Gastroesophageal sphincter (tissue), 4 donors: ENCODE measurements around the gene MINDY4. TPM values are rescaled to one million over a fixed set of nuclear protein-coding genes. Genes with fewer than 3 reads are reported as not detected.

ENCODE experiments used
- ATAC-seq: fragments of 150-250 bp; one replicate; pipeline ENCODE4 v1.9.1; 2016; ENCODE audit warnings: mild to moderate bottlenecking, moderate library complexity
- H3K27ac ChIP-seq, 4 donors: fragments of 200-600 bp; sonication (generic) in 3 of 4; 1 replicate in 3 of 4; 2 replicates in 1 of 4; pipeline ENCODE4 v1.5.1; 2016 to 2019
- H3K27me3 ChIP-seq: fragments of 200-600 bp; sonication (generic); one replicate; pipeline ENCODE4 v1.5.1; 2019
- H3K36me3 ChIP-seq, 2 donors: fragments of 200-600 bp; sonication (generic); one replicate each; pipeline ENCODE4 v1.5.1; 2019; ENCODE audit warnings: control low read depth in 1 of 2
- H3K4me1 ChIP-seq, 3 donors: fragments of 200-600 bp; sonication (generic); 1 replicate in 2 of 3; 2 replicates in 1 of 3; pipeline ENCODE4 v1.5.1; 2016 to 2019; ENCODE audit warnings: control low read depth in 2 of 3
- H3K4me3 ChIP-seq, 2 donors: fragments of 200-600 bp; sonication (generic); one replicate each; pipeline ENCODE4 v1.5.1; 2019; ENCODE audit warnings: mild to moderate bottlenecking in 1 of 2, moderate library complexity in 1 of 2
- H3K9me3 ChIP-seq, 3 donors: fragments of 200-600 bp; sonication (generic); one replicate each; pipeline ENCODE4 v1.5.1; 2017 to 2019; ENCODE audit warnings: control low read depth in 2 of 3
- EP300 ChIP-seq: sonication (generic); formaldehyde crosslinking; IDR thresholded peaks from one replicate; pipeline ENCODE4 v1.6.1; 2017; ENCODE audit warnings: antibody characterized with exemption, mild to moderate bottlenecking
- POLR2A ChIP-seq, 2 donors: fragments of 450-650 bp; IDR thresholded peaks; one replicate each; pipeline ENCODE4 v1.6.1; 2017; ENCODE audit warnings: antibody characterized with exemption in 2 of 2, mild to moderate bottlenecking in 2 of 2, moderate library complexity in 1 of 2
- POLR2AphosphoS5 ChIP-seq: sonication (generic); formaldehyde crosslinking; IDR thresholded peaks from one replicate; pipeline ENCODE4 v1.6.1; 2017; ENCODE audit warnings: antibody characterized with exemption
- WGBS, 2 donors: methylation state at CpG; one replicate each; pipeline ENCODE4 v1.1.5; 2018; ENCODE audit warnings: low coverage in 1 of 2; 5-methylcytosine and 5-hydroxymethylcytosine counted together
- total RNA-seq, 4 donors: library from RNA; depleted of rRNA; stranded (reverse); fragments of >200 nt; gene quantifications; one replicate each; pipeline ENCODE4 v1.1.0, GENCODE V29; 2016
- TF ChIP-seq, protein P1 (sequence below), 4 experiments: fragments of 200-600 bp in 2 of 4; fragments of 450-650 bp in 2 of 4; sonication (generic) in 1 of 4; IDR thresholded peaks; one replicate each; pipeline ENCODE4 v1.5.1; 2017 to 2019; ENCODE audit warnings: antibody characterized with exemption in 4 of 4, mild to moderate bottlenecking in 2 of 4, moderate library complexity in 2 of 4

The MINDY4 gene
- total RNA-seq, 4 donors from 2014 or later: 5.6 to 31.8 (median 20.4) TPM

DNA sequence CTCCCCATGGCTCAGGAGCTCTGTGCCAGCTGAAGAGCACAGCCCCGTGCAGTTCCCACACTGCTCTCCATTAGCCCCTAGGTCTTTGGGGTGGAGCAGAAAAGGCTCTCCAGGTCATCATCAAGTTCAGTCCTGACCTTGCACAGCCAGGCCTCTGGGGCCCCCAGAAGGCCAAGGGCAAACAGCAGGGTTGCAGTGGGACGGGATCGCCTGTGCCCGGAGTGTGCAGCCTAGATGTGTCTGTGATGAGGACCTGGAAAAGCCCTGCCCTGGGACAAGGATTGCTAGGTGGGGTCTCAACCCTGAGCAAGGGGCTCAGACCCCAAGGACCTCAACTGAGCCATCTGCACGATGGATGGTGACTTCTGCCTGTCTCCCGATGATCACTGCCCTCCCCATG lies 18.7 kb upstream of the MINDY4 start:
- H3K9me3 ChIP-seq: no peaks in the 10 kb centered on the region
- H3K4me1 ChIP-seq: peaks cover 7 to 74% (median 38%) of the 10 kb centered on the region in 3 donors
- no CpG with 5 or more reads among the region's 6 CpGs for WGBS, 2 donors
- ATAC-seq: no peak
- H3K27me3 ChIP-seq: no peaks in the 10 kb centered on the region
- peaks cover 0 to 15% of the 10 kb centered on the region in 2 donors for H3K36me3 ChIP-seq
- no peak for TF ChIP-seq EP300
- TF ChIP-seq POLR2A (IDR thresholded peaks at IDR 0.05): no peak
- TF ChIP-seq POLR2AphosphoS5: no peak
- TF ChIP-seq, protein P1, sequence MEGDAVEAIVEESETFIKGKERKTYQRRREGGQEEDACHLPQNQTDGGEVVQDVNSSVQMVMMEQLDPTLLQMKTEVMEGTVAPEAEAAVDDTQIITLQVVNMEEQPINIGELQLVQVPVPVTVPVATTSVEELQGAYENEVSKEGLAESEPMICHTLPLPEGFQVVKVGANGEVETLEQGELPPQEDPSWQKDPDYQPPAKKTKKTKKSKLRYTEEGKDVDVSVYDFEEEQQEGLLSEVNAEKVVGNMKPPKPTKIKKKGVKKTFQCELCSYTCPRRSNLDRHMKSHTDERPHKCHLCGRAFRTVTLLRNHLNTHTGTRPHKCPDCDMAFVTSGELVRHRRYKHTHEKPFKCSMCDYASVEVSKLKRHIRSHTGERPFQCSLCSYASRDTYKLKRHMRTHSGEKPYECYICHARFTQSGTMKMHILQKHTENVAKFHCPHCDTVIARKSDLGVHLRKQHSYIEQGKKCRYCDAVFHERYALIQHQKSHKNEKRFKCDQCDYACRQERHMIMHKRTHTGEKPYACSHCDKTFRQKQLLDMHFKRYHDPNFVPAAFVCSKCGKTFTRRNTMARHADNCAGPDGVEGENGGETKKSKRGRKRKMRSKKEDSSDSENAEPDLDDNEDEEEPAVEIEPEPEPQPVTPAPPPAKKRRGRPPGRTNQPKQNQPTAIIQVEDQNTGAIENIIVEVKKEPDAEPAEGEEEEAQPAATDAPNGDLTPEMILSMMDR (IDR thresholded peaks at IDR 0.05): no peak
- H3K27ac ChIP-seq: peak overlapping the region; percentile 66 to 92 (median 89)
- H3K4me3 ChIP-seq: peak overlapping the region; percentile 34 to 55

DNA sequence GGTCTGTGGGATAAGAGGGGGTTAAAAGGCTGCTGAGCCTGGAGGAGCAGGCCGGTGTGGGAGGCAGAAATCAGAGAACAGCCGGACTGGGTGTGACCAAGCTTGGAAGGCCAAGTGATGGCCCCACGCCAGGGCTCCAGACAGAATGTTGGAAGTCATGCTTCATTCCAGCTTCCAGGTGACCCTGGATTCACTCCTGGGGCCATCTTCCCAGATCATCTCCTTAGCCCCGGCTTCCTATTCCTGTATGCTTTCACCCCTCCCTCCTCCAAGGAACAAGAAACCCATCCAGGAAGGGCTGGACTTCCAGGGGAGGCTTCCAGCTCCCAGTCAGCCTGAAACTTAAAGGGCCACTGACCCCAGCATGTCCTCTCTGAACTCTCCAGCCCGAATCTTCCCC lies 18.2 kb upstream of the MINDY4 start:
- peak overlapping the region; percentile 66 to 92 (median 89) for H3K27ac ChIP-seq
- no peaks in the 10 kb centered on the region for H3K9me3 ChIP-seq
- 5 to 11% methylated on average over 1 to 4 of the region's 5 CpGs for WGBS, 2 donors
- H3K4me3 ChIP-seq: peak overlapping the region; percentile 34 to 55
- H3K4me1 ChIP-seq: peaks cover 8 to 79% (median 43%) of the 10 kb centered on the region in 3 donors
- peak; percentile 58 for ATAC-seq
- peak; percentile 74 for TF ChIP-seq POLR2AphosphoS5
- TF ChIP-seq EP300: no peak
- H3K36me3 ChIP-seq: peaks cover 0 to 19% of the 10 kb centered on the region in 2 donors
- H3K27me3 ChIP-seq: no peaks in the 10 kb centered on the region

DNA sequence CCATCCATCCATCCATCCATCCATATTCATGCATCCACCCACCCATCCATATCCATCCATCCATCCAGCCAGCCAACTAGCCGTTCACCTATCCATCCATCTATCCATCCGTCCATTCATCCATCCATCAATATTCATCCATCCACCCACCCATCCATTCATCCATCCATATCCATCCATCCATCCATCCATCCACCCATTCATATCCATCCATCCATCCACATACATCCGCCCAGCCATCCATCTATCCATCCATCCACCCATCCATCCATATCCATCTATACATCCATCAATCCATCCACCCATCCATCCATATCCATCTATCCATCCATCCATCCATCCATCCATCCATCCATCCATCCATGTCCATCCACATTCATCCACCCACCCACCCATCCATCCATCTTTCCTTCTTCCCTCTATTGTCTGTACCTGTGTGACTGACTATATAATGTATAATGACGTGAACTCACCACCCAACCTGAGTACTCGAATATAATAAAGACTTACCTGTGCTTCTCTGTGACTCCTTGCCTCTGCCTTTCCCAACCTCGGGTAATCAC lies 16.8 kb upstream of the MINDY4 start:
- Histone ChIP-seq H3K27ac (peak overlapping the region in 3 of 4 donors; percentile 87 to 92 (median 91)), H3K9me3 (no peaks in the 10 kb centered on the region), H3K4me3 (peak overlapping the region in 1 of 2 donors; percentile 55), H3K4me1 (peaks cover 8 to 93% (median 44%) of the 10 kb centered on the region in 3 donors), H3K36me3 (peaks cover 0 to 20% of the 10 kb centered on the region in 2 donors), H3K27me3 (no peaks in the 10 kb centered on the region)
- 81% methylated on average over 6 of the region's 6 CpGs for WGBS, 2 donors
- TF ChIP-seq POLR2A (IDR thresholded peaks at IDR 0.05): no peak
- no peak for ATAC-seq

DNA sequence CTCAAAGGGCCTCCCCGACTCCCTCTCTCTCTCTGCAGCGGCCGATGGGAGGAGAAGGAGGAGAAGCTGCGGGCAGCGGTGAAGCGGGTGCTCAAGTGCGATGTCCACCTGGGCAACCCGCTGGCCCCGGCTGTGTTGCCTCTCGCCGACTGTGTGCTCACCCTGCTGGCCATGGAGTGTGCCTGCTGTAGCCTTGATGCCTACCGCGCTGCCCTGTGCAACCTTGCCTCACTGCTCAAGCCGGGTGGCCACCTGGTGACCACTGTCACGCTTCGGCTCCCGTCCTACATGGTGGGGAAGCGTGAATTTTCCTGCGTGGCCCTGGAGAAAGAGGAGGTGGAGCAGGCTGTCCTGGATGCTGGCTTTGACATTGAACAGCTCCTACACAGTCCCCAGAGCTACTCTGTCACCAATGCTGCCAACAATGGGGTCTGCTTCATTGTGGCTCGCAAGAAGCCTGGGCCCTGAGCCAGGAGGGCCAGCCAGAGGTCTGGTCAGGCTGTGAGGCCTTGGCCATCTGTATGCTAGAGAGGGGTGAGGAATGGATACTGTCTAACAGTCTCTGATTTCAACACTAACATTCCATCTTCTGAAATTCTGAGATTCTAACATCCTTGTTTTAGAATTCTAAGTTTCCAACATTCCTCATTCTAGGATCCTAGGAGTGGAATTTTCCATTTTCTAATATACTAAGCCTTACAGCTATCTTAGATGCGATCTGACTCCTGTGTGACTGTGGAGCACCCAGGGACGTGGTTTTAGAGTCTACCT lies 15.6 kb upstream of the MINDY4 start:
- H3K9me3 ChIP-seq: no peaks in the 10 kb centered on the region
- TF ChIP-seq POLR2A (IDR thresholded peaks at IDR 0.05) (no peak), POLR2AphosphoS5 (no peak), EP300 (no peak)
- TF ChIP-seq, protein P1 (IDR thresholded peaks at IDR 0.05): peak in 2 of 4 experiments; percentile 7 to 13
- peaks cover 0 to 20% of the 10 kb centered on the region in 2 donors for H3K36me3 ChIP-seq
- H3K27ac ChIP-seq: peak overlapping the region in 3 of 4 donors; percentile 72 to 77 (median 73)
- 43 to 44% methylated on average over 2 to 3 of the region's 22 CpGs for WGBS, 2 donors
- no peaks in the 10 kb centered on the region for H3K27me3 ChIP-seq
- ATAC-seq: peak; percentile 31
- peaks cover 8 to 98% (median 39%) of the 10 kb centered on the region in 3 donors for H3K4me1 ChIP-seq
- peak overlapping the region in 1 of 2 donors; percentile 55 for H3K4me3 ChIP-seq

DNA sequence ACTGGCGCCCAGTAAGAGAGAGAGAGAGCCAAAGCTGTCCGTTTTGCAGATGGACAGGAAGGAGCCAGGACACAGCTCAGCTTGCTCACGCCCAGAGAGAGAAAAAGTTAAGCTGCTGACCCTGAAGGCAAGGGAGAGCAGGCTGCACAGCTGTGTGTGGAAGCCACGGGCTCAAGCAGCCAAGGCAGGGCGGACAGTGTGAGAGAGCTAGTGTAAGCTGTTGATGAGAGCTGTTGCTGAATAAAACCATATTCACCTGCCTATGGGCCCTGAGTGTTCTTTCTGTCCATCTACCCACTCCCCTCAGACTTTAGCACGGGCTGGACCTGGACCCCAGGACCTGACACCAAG lies 13.9 kb upstream of the MINDY4 start:
- no peak overlapping the region for H3K4me3 ChIP-seq
- H3K4me1 ChIP-seq: peaks cover 8 to 98% (median 33%) of the 10 kb centered on the region in 3 donors

More for the DNA sequence above, 13.9 kb upstream of the MINDY4 start:
- TF ChIP-seq, protein P1 (IDR thresholded peaks at IDR 0.05): no peak
- no peak for TF ChIP-seq POLR2AphosphoS5
- TF ChIP-seq POLR2A (IDR thresholded peaks at IDR 0.05): no peak
- TF ChIP-seq EP300: no peak
- no peak for ATAC-seq
- Histone ChIP-seq H3K36me3 (peaks cover 0 to 20% of the 10 kb centered on the region in 2 donors), H3K9me3 (no peaks in the 10 kb centered on the region), H3K27ac (peak overlapping the region; percentile 4 to 77 (median 56)), H3K27me3 (no peaks in the 10 kb centered on the region)
- WGBS, 2 donors: 48% methylated on average over 5 of the region's 6 CpGs; no CpG with 5 or more reads in 1 of the 2 donors
